SK-N-SH treated with all-trans-retinoic acid at 6 μM for 48 hours (cell line): ENCODE results near the gene UBL3.

Experiments used
- ISL1 ChIP-seq: fragments of 250-450 bp; sonication (Bioruptor Pico); IDR thresholded peaks from 2 replicates; pipeline ENCODE4 v2.1.2; 2022; ENCODE audit warnings: mild to moderate bottlenecking, moderate library complexity
- PATZ1 ChIP-seq: fragments of 250-450 bp; sonication (Bioruptor Pico); IDR thresholded peaks from 2 replicates; pipeline ENCODE4 v1.8.0; 2020; ENCODE audit warnings: mild to moderate bottlenecking, moderate library complexity, borderline replicate concordance
- PPARA ChIP-seq: fragments of 250-450 bp; sonication (Bioruptor Pico); IDR thresholded peaks from 2 replicates; pipeline ENCODE4 v1.5.0; 2020; ENCODE audit warnings: mild to moderate bottlenecking, borderline replicate concordance
- TCF4 ChIP-seq: fragments of 250-450 bp; sonication (Bioruptor Pico); IDR thresholded peaks from 2 replicates; pipeline ENCODE4 v1.8.0; 2021; ENCODE audit warnings: mild to moderate bottlenecking, moderate library complexity, borderline replicate concordance
- ZFP3 ChIP-seq: fragments of 250-450 bp; sonication (Bioruptor Pico); IDR thresholded peaks from 2 replicates; pipeline ENCODE4 v1.5.0; 2020; ENCODE audit warnings: mild to moderate bottlenecking, moderate library complexity

GRCh38 chr13:29846475-29847256 lies 3.8 kb downstream of the UBL3 start:
- TF ChIP-seq PPARA (CRISPR knock-in tag): no peak
- TF ChIP-seq ISL1: no peak
- no peak for TF ChIP-seq ZFP3
- no peak for TF ChIP-seq PATZ1 (CRISPR knock-in tag)
- no peak for TF ChIP-seq TCF4 (CRISPR knock-in tag)
